ENCODE data around the gene CUL9.

GRCh38 chr6:43142101-43142500, 39.9 kb upstream of the CUL9 start:
- TF ChIP-seq CTCF (IDR thresholded peaks at IDR 0.05) (no peak), POLR2A (IDR thresholded peaks at IDR 0.05) (no peak)
